GM18867 (cell line): ENCODE measurements around the gene SALL4.
"Not testable (repeated sequence)": the region's sequence is repeated elsewhere in the genome, so short reads cannot be mapped to it uniquely, and the experiment has no call there.

Source experiments
- ATAC-seq: cut with Tn5 transposase; IDR thresholded peaks from one replicate; pipeline ENCODE4 v1.9.1; 2021; ENCODE audit warnings: mild to moderate bottlenecking, moderate library complexity; ENCODE audit not compliant: unreplicated experiment

The SALL4 gene

GRCh38 chr20:51767867-51768758, 34.2 kb downstream of the SALL4 start, which contains the start of gene ATP9A:
ATP9A (minus strand) TSS chr20:51768390; CDS start chr20:51768369, 21 bp downstream.
- no peak for ATAC-seq

GRCh38 chr20:51766994-51767866, 35.1 kb downstream of the SALL4 start:
- ATAC-seq: peak; percentile 83

- ATAC-seq: not testable (repeated sequence)
These were observed 36.9 kb downstream of the SALL4 start for GRCh38 chr20:51765381-51765780.

GRCh38 chr20:51763965-51764602, 38.2 kb downstream of the SALL4 start:
- no peak for ATAC-seq

- no peak for ATAC-seq
These were observed 41.3 kb downstream of the SALL4 start for GRCh38 chr20:51760905-51761546.

GRCh38 chr20:51759769-51760510, 42.4 kb downstream of the SALL4 start:
- no peak for ATAC-seq

- no peak for ATAC-seq
These were observed 43.3 kb downstream of the SALL4 start for GRCh38 chr20:51758978-51759544.

GRCh38 chr20:51757226-51757625, 45.1 kb downstream of the SALL4 start:
- ATAC-seq: no peak

- ATAC-seq: no peak
These were observed 45.7 kb downstream of the SALL4 start for GRCh38 chr20:51756653-51757052.

GRCh38 chr20:51753220-51753619, 49.1 kb downstream of the SALL4 start:
- ATAC-seq: not testable (repeated sequence)

GRCh38 chr20:51752343-51752951, 49.9 kb downstream of the SALL4 start:
- ATAC-seq: no peak

GRCh38 chr20:51750770-51751388, 51.4 kb downstream of the SALL4 start:
- ATAC-seq: no peak

- ATAC-seq: no peak
These were observed 52.1 kb downstream of the SALL4 start for GRCh38 chr20:51750037-51750769.

- ATAC-seq: no peak
These were observed 52.7 kb downstream of the SALL4 start for GRCh38 chr20:51749674-51750036.

- ATAC-seq: no peak
These were observed 55.0 kb downstream of the SALL4 start for GRCh38 chr20:51747182-51747911.

GRCh38 chr20:51745804-51746203, 56.5 kb downstream of the SALL4 start:
- no peak for ATAC-seq

GRCh38 chr20:51740838-51741237, 61.5 kb downstream of the SALL4 start:
- ATAC-seq: no peak
